Measurements from ENCODE around the gene IKZF3.
"Not testable (repeated sequence)": the region's sequence is repeated elsewhere in the genome, so short reads cannot be mapped to it uniquely, and the experiment has no call there.

The IKZF3 gene

DNA sequence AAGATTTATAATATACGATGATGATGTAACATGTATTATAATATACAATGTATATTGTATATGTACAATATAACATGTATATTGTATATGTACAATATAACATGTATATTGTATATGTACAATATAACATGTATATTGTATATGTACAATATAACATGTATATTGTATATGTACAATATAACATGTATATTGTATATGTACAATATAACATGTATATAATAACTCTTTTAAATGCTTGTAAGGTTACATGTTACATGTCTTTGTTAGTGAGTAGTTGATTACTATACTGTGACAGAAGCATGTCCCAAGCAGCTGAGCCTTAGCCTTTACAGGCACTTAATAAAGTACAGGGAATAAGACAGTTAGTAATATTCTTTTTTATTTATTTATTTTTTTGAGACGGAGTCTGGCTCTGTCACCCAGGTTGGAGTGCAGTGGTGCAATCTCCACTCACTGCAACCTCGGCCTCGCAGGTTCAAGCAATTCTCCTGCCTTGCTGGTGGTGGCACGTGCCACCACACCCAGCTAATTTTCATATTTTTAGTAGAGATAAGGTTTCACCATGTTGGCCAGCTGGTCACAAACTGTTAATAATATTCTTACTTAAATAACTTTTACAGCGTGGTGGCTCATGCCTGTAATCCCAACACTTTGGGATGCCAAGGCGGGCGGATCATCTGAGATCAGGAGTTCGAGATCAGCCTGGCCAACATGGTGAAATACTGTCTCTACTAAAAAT is 8.0 kb downstream of the IKZF3 start:
- not testable (repeated sequence) for DNase-seq

DNA sequence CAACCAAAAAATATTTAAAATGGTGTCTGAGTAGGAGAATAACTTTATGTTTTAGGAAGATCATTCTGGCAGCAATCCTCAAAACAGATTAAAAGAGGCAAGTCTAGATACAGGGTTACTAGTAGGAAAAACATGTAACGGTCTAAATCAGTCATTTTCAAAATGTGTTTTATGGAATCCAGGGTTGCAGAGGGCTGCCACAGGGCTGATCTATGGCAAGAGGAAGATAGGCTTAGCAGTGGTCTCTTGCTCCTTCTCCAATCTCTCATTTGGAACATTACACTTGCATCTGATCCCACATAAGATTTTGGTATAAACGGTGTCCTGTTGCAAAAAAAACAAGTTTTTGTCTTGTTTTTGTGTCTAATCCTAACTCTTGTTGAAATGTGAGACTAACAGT is 9.2 kb downstream of the IKZF3 start:
- DNase-seq, result no peak

GRCh38 chr17:39852239-39852638 is 11.9 kb downstream of the IKZF3 start:
- DNase-seq, result no peak

GRCh38 chr17:39850186-39850585 is 13.9 kb downstream of the IKZF3 start:
- DNase-seq, result not testable (repeated sequence)

DNA sequence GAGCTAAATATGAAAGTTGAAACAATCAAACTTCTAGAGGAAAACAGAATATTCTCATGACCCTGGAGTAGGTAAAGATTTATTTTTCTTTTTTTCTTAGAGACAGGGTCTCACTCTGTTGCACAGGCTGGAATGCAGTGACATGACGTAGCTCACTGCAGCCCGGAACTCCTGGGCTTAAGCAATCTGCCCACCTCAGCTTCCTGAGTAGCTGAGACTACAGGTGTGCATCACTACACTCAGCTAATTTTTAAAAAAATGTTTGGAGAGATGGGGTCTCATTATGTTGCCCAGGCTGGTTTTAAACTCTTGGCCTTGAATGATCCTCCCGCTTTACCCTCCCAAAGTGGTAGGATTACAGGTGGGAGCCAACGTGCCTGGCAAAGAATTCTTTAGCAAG is 15.5 kb downstream of the IKZF3 start:
- peak in 1 of 6 experiments; percentile 4 for DNase-seq

GRCh38 chr17:39846205-39846604 is 17.9 kb downstream of the IKZF3 start:
- no peak for DNase-seq

- no peak for DNase-seq
Observed at GRCh38 chr17:39845052-39845846, 18.9 kb downstream of the IKZF3 start.

GRCh38 chr17:39841134-39841683 is 22.9 kb downstream of the IKZF3 start:
- no peak for DNase-seq

DNA sequence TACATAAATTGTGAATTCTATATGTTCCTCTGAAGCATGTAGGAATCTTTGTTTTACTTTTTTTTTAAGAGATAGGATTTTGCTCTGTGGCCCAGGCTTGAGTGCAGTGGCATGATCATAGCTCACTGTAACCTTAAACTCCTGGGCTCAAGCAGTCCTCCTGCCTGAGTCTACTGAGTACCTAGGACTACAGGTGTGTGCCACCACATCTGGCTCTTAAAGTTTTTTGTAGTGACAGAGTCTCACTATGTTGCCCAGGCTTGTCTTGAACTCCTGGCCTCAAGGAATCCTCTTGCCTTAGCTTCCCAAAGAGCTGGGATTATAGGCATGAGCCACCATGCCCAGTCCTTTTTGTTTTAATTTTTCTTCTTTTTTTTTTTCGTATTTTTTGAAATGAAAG is 25.3 kb downstream of the IKZF3 start:
- DNase-seq, result no peak

- no peak for DNase-seq
Observed at GRCh38 chr17:39838057-39838456, 26.1 kb downstream of the IKZF3 start.

DNA sequence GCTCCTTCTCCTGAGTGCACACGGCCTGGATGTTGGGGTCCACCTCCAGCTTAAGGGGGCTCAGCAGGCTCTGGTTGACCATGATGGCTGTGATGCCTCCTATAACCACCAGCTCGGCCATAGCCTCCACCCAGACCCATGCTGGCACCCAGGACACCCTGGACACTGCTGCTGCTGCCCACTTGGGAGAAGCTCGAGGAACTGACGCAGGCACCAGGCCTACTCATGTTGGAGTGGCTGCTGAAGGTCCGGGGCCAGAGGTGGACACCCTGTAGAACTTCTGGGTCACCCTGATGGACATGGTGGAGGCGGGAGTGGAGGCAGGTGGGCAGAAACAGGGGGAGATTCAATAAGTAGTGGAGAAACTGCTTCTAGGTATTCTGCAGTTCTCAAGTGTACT is 28.0 kb downstream of the IKZF3 start:
- no peak for DNase-seq

- DNase-seq, result no peak
Observed at GRCh38 chr17:39835038-39835786, 28.9 kb downstream of the IKZF3 start.

DNA sequence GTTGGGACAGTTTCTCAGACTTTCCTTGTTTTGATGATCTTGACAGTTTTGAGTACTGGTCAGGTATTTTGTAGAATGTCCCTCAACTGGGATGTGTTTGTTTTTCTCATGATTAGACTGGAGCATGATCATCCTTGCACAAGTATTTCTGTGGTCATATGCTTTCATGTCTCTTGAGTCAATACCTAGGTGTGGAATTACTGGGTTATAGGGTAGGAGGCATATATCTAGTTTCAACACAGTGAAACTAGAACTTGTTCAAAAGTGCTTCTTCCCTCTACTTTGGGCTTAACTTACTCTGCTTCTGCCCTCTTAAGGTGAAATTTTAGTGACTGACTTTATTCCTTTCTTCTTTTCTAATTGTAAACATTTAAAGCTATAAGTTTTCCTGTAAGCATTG is 30.1 kb downstream of the IKZF3 start:
- DNase-seq, result no peak

DNA sequence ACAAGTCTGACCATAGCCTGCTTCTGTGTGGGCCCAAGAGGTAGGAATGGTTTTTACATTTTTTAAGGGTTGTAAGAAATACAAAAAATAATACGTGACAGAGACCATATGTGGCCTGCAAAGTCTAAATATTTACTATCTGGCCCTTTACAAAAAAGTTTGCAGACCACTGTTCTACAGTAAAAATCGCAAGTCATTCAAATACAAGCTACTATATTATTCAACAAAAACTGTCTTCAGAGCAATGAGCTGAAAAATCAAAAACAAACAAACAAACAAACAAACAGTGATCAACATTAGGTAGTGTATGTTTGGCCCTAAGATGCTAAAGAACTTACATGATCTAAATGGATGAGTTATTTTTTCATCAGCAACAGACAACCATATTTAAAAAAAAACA is 32.5 kb downstream of the IKZF3 start:
- DNase-seq, result no peak

- no peak for DNase-seq
Observed at GRCh38 chr17:39828443-39828842, 35.7 kb downstream of the IKZF3 start.

- no peak for DNase-seq
Observed at GRCh38 chr17:39826334-39826733, 37.8 kb downstream of the IKZF3 start.

GRCh38 chr17:39823407-39824054 is 40.6 kb downstream of the IKZF3 start:
- no peak for DNase-seq

- DNase-seq, result no peak
Observed at GRCh38 chr17:39822051-39822451, 42.1 kb downstream of the IKZF3 start.

DNA sequence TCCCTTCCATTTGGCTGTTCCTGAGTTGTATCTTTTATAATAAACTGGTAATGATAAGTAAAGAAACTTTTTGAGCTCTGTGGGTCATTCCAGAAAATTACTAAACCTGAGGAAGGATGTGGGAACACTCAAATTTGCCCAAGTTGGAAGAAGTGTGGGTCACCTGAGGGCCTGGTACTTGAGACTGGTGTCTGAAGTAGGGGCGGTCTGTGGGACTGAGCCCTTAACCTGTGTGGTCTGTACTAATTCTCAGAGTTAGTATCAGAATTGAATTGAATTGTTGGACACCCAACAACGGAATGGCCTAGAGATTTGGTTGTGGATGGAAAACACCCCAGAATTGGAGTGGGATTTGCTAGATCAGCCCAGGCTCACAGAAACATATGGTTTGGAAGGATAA is 43.1 kb downstream of the IKZF3 start:
- no peak for DNase-seq

DNA sequence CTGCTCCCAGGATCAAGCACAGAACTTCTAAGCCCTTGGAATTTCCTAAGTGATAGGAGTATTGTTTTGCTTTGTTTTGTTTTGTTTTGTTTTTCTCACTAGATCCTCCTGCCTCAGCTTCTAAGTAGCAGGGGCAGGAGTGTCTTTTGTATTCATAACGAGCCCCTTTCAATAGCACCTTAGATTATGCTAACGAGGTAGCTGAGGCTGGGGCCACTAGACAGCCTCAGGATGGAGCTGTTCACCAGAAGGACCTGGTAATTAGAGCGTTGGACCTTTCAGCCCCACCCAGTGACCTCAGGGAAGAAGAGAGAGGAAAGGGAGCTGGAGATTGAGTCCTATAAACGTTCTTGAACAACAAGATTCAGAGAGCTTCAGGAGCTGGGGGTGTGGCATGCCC is 43.6 kb downstream of the IKZF3 start:
- DNase-seq, result no peak

DNA sequence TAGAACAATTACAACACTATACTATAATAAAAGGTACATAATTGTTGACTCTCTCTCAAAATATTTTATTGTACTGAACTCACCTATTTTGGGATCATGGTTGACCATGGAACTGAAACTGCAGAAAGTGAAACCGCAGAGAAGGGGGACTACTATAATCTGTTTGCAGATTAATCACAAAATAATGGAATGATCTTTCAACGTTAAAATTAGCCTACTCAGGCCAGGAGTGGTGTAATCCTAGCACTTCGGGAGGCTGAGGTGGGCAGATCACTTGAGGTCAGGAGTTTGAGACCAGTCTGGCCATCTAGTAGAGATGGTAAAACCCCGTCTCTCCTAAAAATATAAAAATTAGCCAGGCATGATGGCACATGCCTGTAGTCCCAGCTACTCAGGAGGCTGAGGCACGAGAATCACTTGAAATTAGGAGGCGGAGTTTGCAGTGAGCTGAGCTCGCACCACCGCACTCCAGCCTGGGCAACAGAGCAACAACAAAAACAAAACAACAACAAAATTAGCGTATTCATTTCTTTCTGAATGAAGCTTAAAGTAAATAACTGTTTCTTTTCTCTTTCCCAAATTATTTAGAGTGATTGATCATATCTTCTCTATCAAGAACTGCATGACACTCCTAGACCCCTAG is 45.6 kb downstream of the IKZF3 start:
- no peak for DNase-seq

- no peak for DNase-seq
Observed at GRCh38 chr17:39816272-39816671, 47.8 kb downstream of the IKZF3 start.
